Fibroblast of upper back skin (primary cell): ENCODE measurements around the gene SAP30.
A peak's percentile ranks its signal among the peaks of the same experiment; 100 is the strongest.

Source experiments
- DNase-seq: peaks from one replicate; pipeline ENCODE4 v3.0.0-alpha.2; 2013

The SAP30 gene

DNA sequence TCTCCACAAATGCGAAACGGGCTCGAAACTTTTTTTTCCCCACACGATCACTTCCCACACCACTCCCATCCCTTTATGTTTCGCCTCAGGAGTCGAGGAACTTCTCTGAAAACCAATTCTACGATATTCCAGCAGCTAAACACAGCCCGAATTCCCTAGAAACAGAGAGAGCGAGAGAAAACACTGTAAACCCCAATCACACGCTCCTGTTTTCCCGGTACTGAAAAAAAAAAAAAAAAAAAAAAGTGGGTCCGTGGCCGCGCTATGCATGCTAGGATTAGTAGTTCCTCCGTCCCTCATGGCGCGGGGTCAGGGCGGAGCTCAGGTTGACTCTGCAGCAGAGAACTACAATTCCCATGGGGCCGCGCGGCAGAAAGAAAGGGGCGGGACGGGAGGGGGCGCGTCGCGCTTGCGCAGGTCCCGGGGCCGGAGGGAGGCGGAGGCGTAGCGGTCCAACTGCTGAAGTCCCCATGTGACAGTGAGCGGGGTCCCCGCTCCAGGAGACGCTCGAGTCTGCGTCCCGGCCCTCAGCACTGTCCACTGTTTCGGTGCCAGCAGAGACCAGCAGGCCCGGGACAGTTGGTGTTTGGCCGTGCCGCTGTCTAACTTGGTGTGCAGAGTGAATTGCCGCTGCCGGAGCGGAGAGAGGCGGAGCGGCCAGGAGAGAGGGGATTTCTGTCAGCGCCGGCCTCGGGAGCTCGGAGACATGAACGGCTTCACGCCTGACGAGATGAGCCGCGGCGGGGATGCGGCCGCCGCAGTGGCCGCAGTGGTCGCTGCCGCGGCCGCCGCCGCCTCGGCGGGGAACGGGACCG lies at the start of gene SAP30:
TSS of gene SAP30 (plus strand) at position 478 of the 815 bp plus-strand sequence. CDS start at position 707, 229 bp downstream.
- DNase-seq, result peak; percentile 99

GRCh38 chr4:173325007-173325736 lies 45.6 kb upstream of the SAP30 start:
- no peak for DNase-seq

DNA sequence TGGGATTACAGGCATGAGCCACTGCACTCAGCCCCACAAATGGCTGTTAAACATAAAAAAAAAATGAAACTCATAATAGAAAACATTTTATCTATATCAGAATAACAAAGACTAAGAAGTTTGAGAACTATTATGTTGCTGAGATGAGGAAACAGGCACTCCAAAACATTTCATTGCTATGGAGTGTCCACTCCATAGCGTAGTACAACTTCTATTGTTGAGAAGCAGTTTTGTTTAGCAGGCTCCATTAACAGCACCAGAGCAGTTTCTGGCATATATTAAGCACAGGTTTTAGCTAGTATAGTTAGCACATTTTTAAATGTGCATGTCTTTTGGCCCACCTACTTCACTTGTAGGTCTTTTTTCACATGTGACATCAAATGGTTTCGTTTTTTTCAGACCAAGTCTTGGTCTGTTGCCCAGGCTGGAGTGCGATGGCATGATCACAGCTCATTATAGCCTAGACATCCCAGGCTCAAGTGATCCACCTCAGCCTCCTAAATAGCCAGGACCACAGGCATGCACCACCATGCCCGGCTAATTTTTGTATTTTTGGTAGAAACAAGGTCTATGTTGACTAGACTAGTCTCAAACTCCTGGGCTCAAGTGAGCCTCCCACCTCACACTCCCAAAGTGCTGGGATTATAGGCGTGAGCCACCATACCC lies 42.4 kb upstream of the SAP30 start:
- DNase-seq, result no peak

DNA sequence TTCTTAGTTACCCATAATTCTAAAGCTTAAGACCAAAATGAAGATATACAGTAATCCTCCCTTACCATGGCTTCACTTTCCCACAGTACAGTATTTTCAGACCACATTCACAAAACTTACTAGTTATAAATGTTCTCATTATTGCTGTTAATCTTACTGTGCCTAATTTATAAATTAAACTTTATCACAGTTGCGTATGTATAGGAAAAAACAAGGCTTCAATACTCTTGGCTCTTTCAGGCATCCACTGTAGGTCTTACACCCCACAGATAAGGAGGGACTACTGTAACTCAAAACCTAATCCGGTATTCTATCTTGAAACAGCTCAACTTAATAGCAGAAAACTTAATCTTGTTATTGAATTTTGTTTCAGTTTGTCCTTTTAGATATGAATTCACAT lies 40.2 kb upstream of the SAP30 start:
- no peak for DNase-seq

- DNase-seq, result no peak
Observed at GRCh38 chr4:173332021-173332487, 38.7 kb upstream of the SAP30 start.

DNA sequence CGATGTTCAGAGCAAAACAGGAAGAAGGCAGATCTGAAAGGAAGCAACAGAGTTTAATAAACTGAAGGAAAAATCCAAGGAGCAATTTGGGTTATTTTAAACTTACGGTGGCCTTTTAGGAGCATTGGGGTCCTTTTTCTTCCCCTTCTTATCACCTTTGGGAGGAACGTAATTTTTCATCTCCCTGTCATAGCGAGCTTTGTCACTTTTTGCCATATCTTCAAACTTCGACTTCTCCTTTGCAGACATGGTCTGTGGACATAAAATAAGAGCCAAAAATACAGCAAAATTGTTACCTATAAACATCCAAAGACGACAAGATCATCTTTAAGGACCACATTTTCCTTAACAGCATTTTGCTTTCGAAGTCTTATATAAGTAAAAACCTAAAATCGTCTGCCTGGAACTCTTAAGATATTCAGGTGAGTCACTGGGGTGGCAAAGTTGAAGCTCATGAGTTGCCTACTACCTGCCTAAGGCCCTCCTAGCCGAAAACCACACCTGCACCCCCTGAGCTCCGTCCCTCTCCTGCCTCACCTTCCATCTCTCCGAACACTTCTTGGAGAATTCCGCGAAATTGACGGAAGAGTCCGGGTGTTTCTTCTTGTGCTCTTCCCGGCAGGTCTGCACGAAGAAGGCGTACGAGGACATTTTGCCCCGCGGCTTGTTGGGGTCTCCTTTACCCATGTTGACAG lies 37.6 kb upstream of the SAP30 start:
- DNase-seq, result no peak

DNA sequence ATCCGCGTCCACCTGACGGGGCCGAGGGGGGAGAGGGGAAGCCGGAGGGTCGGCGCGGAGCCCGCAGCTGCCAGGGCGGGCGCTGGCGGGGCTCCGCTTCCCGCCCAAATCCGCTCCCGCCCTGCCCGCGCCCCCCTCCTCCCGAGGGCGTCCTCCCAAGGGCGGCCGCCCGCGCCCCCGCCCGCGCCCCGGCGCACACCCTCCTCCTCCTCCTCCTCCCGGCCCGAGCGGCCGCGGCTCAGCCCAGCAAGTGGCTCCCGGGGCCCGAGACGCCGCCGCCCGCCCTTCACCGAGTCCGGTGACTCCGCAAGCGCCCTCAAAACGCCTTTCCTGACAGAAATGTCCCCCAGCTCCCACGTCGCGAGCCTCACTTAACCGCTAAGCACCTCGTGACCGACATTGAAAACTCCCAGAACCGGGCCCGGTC lies 37.1 kb upstream of the SAP30 start:
- peak; percentile 17 for DNase-seq

DNA sequence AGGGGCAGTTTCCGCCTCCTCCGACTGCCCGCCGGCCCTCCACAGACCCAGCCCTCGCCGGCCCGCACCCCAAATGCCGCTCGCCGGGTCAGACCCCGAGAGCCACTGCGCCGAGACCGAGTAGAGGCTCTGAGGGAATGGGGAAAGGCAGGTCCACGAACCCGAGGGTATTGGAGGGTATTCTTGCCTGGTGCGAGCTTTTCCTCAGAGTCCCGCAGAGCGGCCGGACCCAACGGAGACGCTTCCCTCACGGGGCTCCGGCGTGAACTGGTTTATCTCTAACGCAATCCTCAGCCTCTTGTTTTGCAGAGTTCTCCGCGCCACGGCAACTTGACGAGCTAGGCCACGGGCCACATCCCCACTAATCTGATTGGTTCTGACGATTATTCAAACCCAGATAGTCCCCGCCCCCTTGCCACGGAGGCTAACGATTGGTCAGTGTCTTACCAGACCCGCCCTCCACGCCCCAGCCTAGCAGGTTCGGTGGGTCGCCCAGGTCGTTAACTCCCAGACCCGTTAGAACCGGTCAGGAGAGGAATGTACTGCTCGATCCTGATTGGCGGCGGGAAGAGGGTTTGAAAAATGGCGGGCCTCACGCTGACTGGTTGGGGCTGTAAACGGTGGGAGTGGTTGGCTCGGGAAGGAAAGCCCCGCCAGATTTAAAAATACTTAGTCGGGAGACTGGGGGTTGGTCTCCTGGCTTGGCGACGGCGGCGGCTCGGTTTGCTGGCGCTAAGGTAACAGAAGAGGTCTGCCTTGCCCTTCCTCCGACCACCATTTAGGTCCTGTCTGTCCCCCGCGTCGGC lies 36.5 kb upstream of the SAP30 start, which contains the start of gene HMGB2:
TSS of gene HMGB2 (minus strand) at position 274 of the 806 bp plus-strand sequence. CDS start 709 bp downstream, outside the sequence.
- DNase-seq, result peak; percentile 100

GRCh38 chr4:173334891-173335752 lies 35.6 kb upstream of the SAP30 start:
- DNase-seq, result peak; percentile 74

DNA sequence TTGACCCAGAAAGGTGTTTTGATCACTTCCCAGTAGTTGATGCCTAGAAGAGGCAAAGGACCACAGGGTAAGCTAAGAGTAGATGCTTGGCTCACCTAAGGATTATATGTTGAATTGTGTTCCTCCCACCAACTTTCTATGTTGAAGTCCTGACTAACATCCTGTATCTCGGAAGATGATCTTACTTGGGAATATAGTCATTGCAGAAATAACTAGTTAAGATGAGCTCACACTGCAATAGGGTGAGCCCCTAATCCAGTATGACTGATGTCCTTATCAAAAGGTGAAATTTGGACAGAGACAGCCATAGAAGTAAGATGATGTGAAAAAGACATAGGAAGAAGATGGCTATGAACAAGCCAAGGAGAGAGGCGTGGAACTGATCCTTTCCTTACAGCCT lies 33.3 kb upstream of the SAP30 start:
- no peak for DNase-seq

DNA sequence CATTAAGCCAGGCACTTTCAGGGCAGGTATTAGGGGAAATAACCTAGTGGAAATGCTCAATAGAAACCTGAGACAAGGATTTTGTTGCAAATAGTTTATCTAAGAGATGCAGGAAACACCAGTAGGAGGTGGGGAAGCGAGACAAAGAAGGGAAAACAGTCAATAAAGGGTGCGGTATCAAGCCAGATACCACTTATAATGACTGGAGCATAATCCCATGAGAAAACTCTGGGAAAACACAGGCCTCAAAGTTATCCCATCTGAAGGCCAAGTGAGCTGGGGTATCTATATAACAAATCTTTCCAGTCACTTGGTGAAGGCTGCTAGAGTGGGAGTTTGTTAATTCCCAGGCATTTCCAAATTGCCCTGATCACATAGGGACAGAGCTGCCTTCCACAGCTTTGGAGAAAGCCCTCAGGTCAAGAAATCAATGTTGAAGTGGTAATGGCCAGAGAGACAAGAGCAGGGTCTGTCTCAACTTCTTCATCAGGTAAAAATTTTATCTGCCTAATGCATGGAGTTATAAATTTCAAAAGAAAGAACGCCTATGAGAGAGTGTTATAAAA lies 26.8 kb upstream of the SAP30 start:
- DNase-seq, result no peak

- DNase-seq, result no peak
Observed at GRCh38 chr4:173345648-173346047, 25.1 kb upstream of the SAP30 start.

- peak; percentile 89 for DNase-seq
Observed at GRCh38 chr4:173346074-173346473, 24.7 kb upstream of the SAP30 start.

GRCh38 chr4:173347467-173347866 lies 23.3 kb upstream of the SAP30 start:
- no peak for DNase-seq

DNA sequence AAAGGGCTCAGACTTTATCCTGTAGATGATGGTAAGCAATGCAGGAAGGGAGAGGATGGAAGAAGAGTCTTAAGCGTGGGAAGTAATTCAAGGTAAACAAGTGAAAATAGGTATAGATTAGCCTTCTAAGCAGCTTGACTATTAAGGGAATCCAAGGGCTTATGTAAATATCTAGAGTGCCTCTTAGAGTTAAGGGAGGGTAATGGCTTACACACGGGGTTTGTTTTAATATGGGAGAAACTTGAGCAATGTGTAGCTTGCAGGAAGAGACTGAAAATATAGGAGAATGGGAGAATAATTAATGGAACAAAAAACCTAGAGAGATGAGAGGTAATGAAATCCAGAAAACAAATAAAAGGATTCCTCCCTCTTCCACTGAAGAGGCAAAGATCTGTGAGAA lies 12.8 kb upstream of the SAP30 start:
- DNase-seq, result no peak

DNA sequence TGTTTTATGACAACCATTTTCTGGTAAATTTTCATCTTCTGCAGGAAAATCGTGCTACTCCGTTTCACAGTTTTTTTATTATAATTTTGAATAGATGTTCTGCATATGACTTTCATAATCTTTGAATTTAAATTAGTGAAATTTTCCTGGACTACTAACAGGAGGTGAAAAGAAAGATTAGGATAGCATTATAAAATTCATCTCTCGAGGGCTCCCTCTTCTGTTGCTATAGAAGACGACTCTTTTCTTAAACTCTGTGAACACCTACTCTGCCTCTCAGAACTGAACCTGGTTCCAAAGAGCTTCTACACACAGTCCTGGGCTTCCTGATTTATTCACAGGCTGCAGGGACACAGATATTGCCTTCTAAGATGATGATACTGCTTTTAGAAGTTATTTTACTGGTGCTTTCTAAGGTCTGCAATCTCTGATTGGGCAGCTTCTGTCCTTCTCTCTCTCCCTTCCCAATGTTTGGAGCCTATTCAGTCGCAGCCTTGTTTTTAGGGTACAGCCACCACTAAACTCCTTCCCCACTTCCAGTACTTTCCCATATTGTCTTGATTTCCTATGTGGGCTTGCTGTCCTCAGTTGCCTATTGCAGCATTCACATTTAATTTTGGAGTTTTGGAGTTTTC lies 10.1 kb upstream of the SAP30 start:
- peak; percentile 13 for DNase-seq

DNA sequence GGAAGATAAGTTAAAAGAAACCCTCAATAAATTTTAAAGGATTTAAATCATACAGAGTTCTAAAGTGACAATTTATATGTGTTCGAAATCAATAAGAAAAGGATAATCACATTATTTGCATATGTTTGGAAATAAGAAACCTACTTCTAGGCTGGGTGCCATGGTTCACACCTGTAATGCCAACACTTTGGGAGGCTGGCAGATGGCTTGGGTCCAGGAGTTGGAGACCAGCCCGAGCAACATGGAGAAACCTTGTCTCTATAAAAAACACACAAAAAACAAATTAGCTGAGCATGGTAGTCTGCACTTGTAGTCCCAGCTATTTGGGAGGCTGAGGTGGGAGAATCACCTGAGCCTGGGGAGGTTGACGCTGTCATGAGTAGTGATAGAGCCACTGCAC lies 8.1 kb upstream of the SAP30 start:
- DNase-seq, result no peak

GRCh38 chr4:173365359-173365996 lies 5.3 kb upstream of the SAP30 start:
- DNase-seq, result no peak

GRCh38 chr4:173367285-173367684 lies 3.5 kb upstream of the SAP30 start:
- peak; percentile 6 for DNase-seq
